A549 (cell line): ENCODE measurements around the gene PLCB1. TPM values are rescaled to one million over a fixed set of nuclear protein-coding genes. Genes with fewer than 3 reads are reported as not detected.

Source experiments
- ATAC-seq, 2 experiments: fragments of 200-7000 bp in 1 of 2; fragments of >200 bp in 1 of 2; cut with Nextera tagmentation in 1 of 2; cut with Tn5 transposase in 1 of 2; 3 replicates each; pipeline versions ENCODE4 v1.8.0 to v1.9.1; 2018 to 2020; ENCODE audit warnings: mild to moderate bottlenecking in 1 of 2, moderate library complexity in 1 of 2
- CTCF ChIA-PET: fragments of 300-600 bp; sonication (Branson Sonifier 250); formaldehyde crosslinking; extraction: SDS; loops from one replicate; lab custom pipeline; 2021; ENCODE audit warnings: antibody characterized with exemption, inconsistent platforms; lab: Yijun Ruan, JAX
- POLR2A ChIA-PET: fragments of 350-600 bp; formaldehyde crosslinking; extraction: SDS; loops from one replicate; lab custom pipeline; 2021; ENCODE audit warnings: antibody characterized with exemption, inconsistent platforms; lab: Yijun Ruan, JAX
- DNase-seq, 2 experiments: peaks; one replicate each; pipeline versions ENCODE4 v3.0.0 to v3.0.0-alpha.2; 2011 to 2016; ENCODE audit warnings: low read depth in 1 of 2, low spot score in 1 of 2
- FAIRE-seq: peaks from 2 replicates; lab custom pipeline; 2011; peaks lifted over from hg19 to GRCh38; lab: Jason Lieb, UNC
- H3K27ac ChIP-seq, 2 experiments: fragments of >200 bp; sonication (Bioruptor Twin); formaldehyde crosslinking; 3 replicates each; pipeline ENCODE4 v1.5.1; 2016 to 2017
- H3K4me1 ChIP-seq: fragments of >200 bp; sonication (Bioruptor Twin); formaldehyde crosslinking; 3 replicates; pipeline ENCODE4 v1.6.1; 2016
- H3K4me2 ChIP-seq: fragments of >200 bp; sonication (Bioruptor Twin); formaldehyde crosslinking; 3 replicates; pipeline ENCODE4 v1.6.1; 2016
- H3K4me3 ChIP-seq: fragments of >200 bp; sonication (Bioruptor Twin); formaldehyde crosslinking; 3 replicates; pipeline ENCODE4 v1.5.1; 2016
- H3K9me3 ChIP-seq: fragments of >200 bp; sonication (Bioruptor Twin); formaldehyde crosslinking; 3 replicates; pipeline ENCODE4 v1.6.1; 2016
- ATOH8 ChIP-seq: fragments of 250-450 bp; sonication (Bioruptor Pico); IDR thresholded peaks from 2 replicates; pipeline ENCODE4 v1.5.0; 2020; ENCODE audit warnings: low read depth, mild to moderate bottlenecking, moderate library complexity
- BCL3 ChIP-seq: fragments of >200 bp; sonication (Bioruptor Twin); formaldehyde crosslinking; IDR thresholded peaks from 3 replicates; pipeline ENCODE4 v1.6.1; 2016
- CBX2 ChIP-seq: fragments of 200-600 bp; sonication (generic); IDR thresholded peaks from 2 replicates; pipeline ENCODE4 v1.6.1; 2016; ENCODE audit warnings: low read depth, mild to moderate bottlenecking, borderline replicate concordance
- EHF ChIP-seq: fragments of 250-450 bp; sonication (Bioruptor Pico); IDR thresholded peaks from 2 replicates; pipeline ENCODE4 v1.5.0; 2020; ENCODE audit warnings: mild to moderate bottlenecking
- ESRRA ChIP-seq: fragments of 150-350 bp; IDR thresholded peaks from 2 replicates; pipeline ENCODE4 v1.6.1; 2014; ENCODE audit warnings: mild to moderate bottlenecking, low read length, borderline replicate concordance
- FOXS1 ChIP-seq: fragments of 250-450 bp; sonication (Bioruptor Pico); IDR thresholded peaks from 2 replicates; pipeline ENCODE4 v1.5.0; 2020; ENCODE audit warnings: mild to moderate bottlenecking, moderate library complexity
- GATA3 ChIP-seq: IDR thresholded peaks from 2 replicates; pipeline ENCODE4 v1.6.1; 2012; ENCODE audit warnings: borderline replicate concordance
- HDAC2 ChIP-seq: fragments of 200-600 bp; sonication (generic); IDR thresholded peaks from 2 replicates; pipeline ENCODE4 v1.6.1; 2016
- HEYL ChIP-seq: fragments of 250-450 bp; sonication (Bioruptor Pico); IDR thresholded peaks from 2 replicates; pipeline ENCODE4 v1.8.0; 2021; ENCODE audit warnings: mild to moderate bottlenecking, moderate library complexity
- HOXB13 ChIP-seq: fragments of 250-450 bp; sonication (Bioruptor Pico); IDR thresholded peaks from 2 replicates; pipeline ENCODE4 v1.5.0; 2020; ENCODE audit warnings: low read depth, mild to moderate bottlenecking, moderate library complexity
- KDM5A ChIP-seq: fragments of 200-600 bp; sonication (generic); IDR thresholded peaks from 2 replicates; pipeline ENCODE4 v1.6.1; 2016; ENCODE audit warnings: antibody characterized with exemption, mild to moderate bottlenecking
- NFE2L2 ChIP-seq: fragments of 150-350 bp; conservative IDR thresholded peaks from 2 replicates; pipeline ENCODE4 v1.6.1; 2014; ENCODE audit warnings: low read length
- PHF8 ChIP-seq: fragments of 200-600 bp; sonication (generic); IDR thresholded peaks from 2 replicates; pipeline ENCODE4 v1.6.1; 2016; ENCODE audit warnings: low read depth, mild to moderate bottlenecking, antibody characterized with exemption, moderate library complexity, borderline replicate concordance
- POLR2A ChIP-seq: IDR thresholded peaks from 2 replicates; pipeline ENCODE4 v1.6.1; 2012; ENCODE audit warnings: mild to moderate bottlenecking, low read length
- RAD21 ChIP-seq, 2 experiments: fragments of >200 bp in 1 of 2; sonication (Bioruptor Twin) in 1 of 2; formaldehyde crosslinking in 1 of 2; IDR thresholded peaks in 1 of 2; conservative IDR thresholded peaks in 1 of 2; 2 replicates in 1 of 2; 3 replicates in 1 of 2; pipeline ENCODE4 v1.6.1; 2012 to 2018; ENCODE audit warnings: inconsistent platforms in 1 of 2
- RFX5 ChIP-seq: fragments of 450-650 bp; IDR thresholded peaks from 2 replicates; pipeline ENCODE4 v1.7.1; 2014; ENCODE audit warnings: antibody characterized with exemption, mild to moderate bottlenecking, moderate library complexity
- TFCP2L1 ChIP-seq: fragments of 250-450 bp; sonication (Bioruptor Pico); IDR thresholded peaks from 2 replicates; pipeline ENCODE4 v1.5.0; 2021; ENCODE audit warnings: mild to moderate bottlenecking
- ZFP36 ChIP-seq: fragments of 450-650 bp; IDR thresholded peaks from 2 replicates; pipeline ENCODE4 v1.6.1; 2014; ENCODE audit warnings: borderline replicate concordance; ENCODE audit not compliant: partially characterized antibody
- ZNF302 ChIP-seq: fragments of 250-450 bp; sonication (Bioruptor Pico); IDR thresholded peaks from 2 replicates; pipeline ENCODE4 v1.9.0; 2021; ENCODE audit warnings: inconsistent platforms, mild to moderate bottlenecking, moderate library complexity
- ZSCAN20 ChIP-seq: fragments of 250-450 bp; sonication (Bioruptor Pico); IDR thresholded peaks from 2 replicates; pipeline ENCODE4 v1.8.0; 2022; ENCODE audit warnings: mild to moderate bottlenecking, moderate library complexity
- WGBS: methylation state at CpG from one replicate; pipeline ENCODE4 v1.1.6; 2017; ENCODE audit errors: missing lambda C conversion rate; 5-methylcytosine and 5-hydroxymethylcytosine counted together
- polyA plus RNA-seq, 4 experiments: library from polyadenylated mRNA; depleted of rRNA in 3 of 4; stranded (reverse); fragments of >200 nt; fragmentation: RNase III in 1 of 4; extraction: RNeasy Plus Mini Kit Qiagen cat#74134 plus additional on column Dnase treatment in 1 of 4; gene quantifications; 2 replicates in 3 of 4; 3 replicates in 1 of 4; pipeline ENCODE4 v1.2.3, GENCODE V29; 2011 to 2017
- TF ChIP-seq, protein P1 (sequence below): fragments of 450-650 bp; IDR thresholded peaks from 2 replicates; pipeline ENCODE4 v1.6.1; 2014; ENCODE audit warnings: antibody characterized with exemption
- TF ChIP-seq, protein P2 (sequence below): IDR thresholded peaks from 2 replicates; pipeline ENCODE4 v1.6.1; 2012; ENCODE audit warnings: low read depth, borderline replicate concordance
- TF ChIP-seq, protein P3 (sequence below): IDR thresholded peaks from 2 replicates; pipeline ENCODE4 v1.6.1; 2012
- TF ChIP-seq, protein P4 (sequence below): IDR thresholded peaks from 2 replicates; pipeline ENCODE4 v1.6.1; 2012
- TF ChIP-seq, protein P5 (sequence below): fragments of >200 bp; sonication (Bioruptor Twin); formaldehyde crosslinking; IDR thresholded peaks from 2 replicates; pipeline ENCODE4 v1.6.1; 2016

The PLCB1 gene
- polyA plus RNA-seq, 2 of the 4 experiments (the other 2 are of a cell fraction) = 0.97 to 6.3 TPM

DNA sequence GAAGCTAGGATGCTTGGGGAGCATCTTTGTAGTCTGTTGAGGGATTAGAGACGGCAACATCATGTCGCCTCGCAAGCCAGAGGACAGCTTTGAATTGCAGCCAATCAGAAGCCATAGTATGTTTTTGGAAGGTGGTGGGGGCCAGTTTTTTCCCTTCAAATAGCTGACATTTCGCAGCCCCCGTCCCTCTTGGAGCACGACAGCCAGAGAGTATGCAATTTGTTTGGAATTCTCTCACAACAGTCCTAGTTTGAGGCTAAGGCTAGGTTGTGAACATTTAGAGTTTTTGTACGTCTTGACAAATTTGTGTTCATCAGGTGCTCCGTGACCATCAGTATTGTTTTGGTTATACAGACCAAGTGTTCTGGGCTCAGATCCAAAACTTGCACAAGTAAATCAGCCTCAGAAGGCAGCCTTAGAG is 83.3 kb downstream of the PLCB1 start:
- POLR2A ChIA-PET = no interaction called here
- H3K27ac ChIP-seq = no peak overlapping the region
- CTCF ChIA-PET = no interaction called here
- no peak for TF ChIP-seq CBX2
- no peak for TF ChIP-seq ZFP36
- TF ChIP-seq HOXB13 (CRISPR knock-in tag) = no peak
- TF ChIP-seq ATOH8 (CRISPR knock-in tag) = no peak
- TF ChIP-seq, protein P1, sequence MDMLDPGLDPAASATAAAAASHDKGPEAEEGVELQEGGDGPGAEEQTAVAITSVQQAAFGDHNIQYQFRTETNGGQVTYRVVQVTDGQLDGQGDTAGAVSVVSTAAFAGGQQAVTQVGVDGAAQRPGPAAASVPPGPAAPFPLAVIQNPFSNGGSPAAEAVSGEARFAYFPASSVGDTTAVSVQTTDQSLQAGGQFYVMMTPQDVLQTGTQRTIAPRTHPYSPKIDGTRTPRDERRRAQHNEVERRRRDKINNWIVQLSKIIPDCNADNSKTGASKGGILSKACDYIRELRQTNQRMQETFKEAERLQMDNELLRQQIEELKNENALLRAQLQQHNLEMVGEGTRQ = no peak
- TF ChIP-seq ESRRA = no peak
- TF ChIP-seq, protein P2, sequence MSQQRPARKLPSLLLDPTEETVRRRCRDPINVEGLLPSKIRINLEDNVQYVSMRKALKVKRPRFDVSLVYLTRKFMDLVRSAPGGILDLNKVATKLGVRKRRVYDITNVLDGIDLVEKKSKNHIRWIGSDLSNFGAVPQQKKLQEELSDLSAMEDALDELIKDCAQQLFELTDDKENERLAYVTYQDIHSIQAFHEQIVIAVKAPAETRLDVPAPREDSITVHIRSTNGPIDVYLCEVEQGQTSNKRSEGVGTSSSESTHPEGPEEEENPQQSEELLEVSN = no peak
- TF ChIP-seq NFE2L2 = no peak
- no peak for TF ChIP-seq ZNF302 (CRISPR knock-in tag)
- TF ChIP-seq RAD21 (conservative IDR thresholded peaks at IDR 0.05 in 1 of 2, IDR thresholded peaks at IDR 0.05 in 1 of 2) = no peak
- TF ChIP-seq, all 56 proteins: peak for 0
- no peak overlapping the region for H3K4me2 ChIP-seq
- FAIRE-seq (no peak), DNase-seq (no peak), ATAC-seq (no peak)
- H3K4me1 ChIP-seq = no peaks in the 10 kb centered on the region
- WGBS = 66% methylated on average over 8 of the region's 8 CpGs
- no peaks in the 10 kb centered on the region for H3K9me3 ChIP-seq
- no peak overlapping the region for H3K4me3 ChIP-seq

DNA sequence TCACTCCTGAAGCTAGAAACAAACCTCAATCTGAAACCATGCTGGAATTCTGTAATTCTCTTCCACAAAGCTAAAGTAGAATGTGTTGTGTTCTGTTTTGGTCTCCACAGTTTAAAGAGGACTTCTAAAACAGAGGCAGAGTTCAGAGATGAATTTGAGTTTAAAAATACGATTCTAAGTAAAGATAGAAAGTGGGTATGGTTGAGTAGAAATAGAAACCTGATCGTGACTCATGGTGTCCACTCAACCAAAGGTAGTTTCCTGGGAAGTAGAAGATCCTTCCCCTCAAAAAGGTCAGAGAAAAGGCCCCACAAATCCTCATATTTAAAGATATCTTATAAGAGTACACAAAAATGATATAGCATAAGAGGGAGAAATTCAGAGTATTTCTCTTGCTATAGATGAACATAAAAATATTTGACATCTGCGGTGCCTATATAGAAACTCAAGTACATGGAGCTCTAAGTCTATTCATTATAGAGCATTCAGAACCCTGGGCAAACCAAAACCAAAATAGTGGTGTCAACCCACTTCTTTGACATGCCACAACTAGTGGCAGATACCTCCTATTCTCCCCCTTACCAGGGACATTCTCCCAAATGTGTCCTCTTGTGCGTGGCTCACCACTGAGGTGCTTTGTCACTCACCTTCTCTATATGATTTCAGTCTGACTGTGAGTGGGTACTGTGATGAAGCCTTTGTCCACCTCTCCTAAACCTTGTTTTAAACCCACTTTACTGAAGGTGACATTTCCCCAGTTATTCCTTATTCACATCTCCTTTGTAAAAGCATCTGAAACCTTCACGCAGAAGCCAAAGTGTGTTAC is 84.5 kb downstream of the PLCB1 start:
- TF ChIP-seq, protein P3, sequence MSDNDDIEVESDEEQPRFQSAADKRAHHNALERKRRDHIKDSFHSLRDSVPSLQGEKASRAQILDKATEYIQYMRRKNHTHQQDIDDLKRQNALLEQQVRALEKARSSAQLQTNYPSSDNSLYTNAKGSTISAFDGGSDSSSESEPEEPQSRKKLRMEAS = no peak
- no peak for TF ChIP-seq RAD21 (conservative IDR thresholded peaks at IDR 0.05 in 1 of 2, IDR thresholded peaks at IDR 0.05 in 1 of 2)
- no peak for TF ChIP-seq EHF
- TF ChIP-seq, protein P4, sequence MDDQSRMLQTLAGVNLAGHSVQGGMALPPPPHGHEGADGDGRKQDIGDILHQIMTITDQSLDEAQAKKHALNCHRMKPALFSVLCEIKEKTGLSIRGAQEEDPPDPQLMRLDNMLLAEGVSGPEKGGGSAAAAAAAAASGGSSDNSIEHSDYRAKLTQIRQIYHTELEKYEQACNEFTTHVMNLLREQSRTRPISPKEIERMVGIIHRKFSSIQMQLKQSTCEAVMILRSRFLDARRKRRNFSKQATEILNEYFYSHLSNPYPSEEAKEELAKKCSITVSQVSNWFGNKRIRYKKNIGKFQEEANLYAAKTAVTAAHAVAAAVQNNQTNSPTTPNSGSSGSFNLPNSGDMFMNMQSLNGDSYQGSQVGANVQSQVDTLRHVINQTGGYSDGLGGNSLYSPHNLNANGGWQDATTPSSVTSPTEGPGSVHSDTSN = no peak
- TF ChIP-seq PHF8 = no peak
- no peak for TF ChIP-seq KDM5A
- TF ChIP-seq BCL3 = no peak
- no peak for TF ChIP-seq GATA3
- no peak for TF ChIP-seq NFE2L2
- no peak for TF ChIP-seq FOXS1 (CRISPR knock-in tag)
- TF ChIP-seq CBX2 = no peak
- TF ChIP-seq HDAC2 = no peak
- no peak for TF ChIP-seq HEYL (CRISPR knock-in tag)
- TF ChIP-seq TFCP2L1 (CRISPR knock-in tag) = no peak
- TF ChIP-seq ZSCAN20 = no peak
- TF ChIP-seq, protein P5, sequence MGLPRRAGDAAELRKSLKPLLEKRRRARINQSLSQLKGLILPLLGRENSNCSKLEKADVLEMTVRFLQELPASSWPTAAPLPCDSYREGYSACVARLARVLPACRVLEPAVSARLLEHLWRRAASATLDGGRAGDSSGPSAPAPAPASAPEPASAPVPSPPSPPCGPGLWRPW = no peak
- TF ChIP-seq RFX5 = no peak
- no peak for TF ChIP-seq POLR2A
- no peak for TF ChIP-seq ESRRA
- TF ChIP-seq, all 56 proteins: peak for 0
- whole genome bisulfite sequencing = 27% methylated on average over 5 of the region's 5 CpGs
- ChIA-PET POLR2A (no interaction called here), CTCF (no interaction called here)
- no peak for DNase-seq
- Histone ChIP-seq H3K27ac (no peak overlapping the region), H3K9me3 (no peaks in the 10 kb centered on the region), H3K4me3 (no peak overlapping the region), H3K4me1 (no peaks in the 10 kb centered on the region), H3K4me2 (no peak overlapping the region)
- no peak for ATAC-seq
- FAIRE-seq = no peak
